Esophagus muscularis mucosa (tissue), 4 donors: ENCODE measurements around the gene NT5C. TPM values are rescaled to one million over a fixed set of nuclear protein-coding genes. Genes with fewer than 3 reads are reported as not detected.

ENCODE experiments used
- DNase-seq: peaks from one replicate; pipeline ENCODE4 v3.0.0-alpha.2; 2017; ENCODE audit errors: extremely low spot score
- H3K27ac ChIP-seq, 4 donors: fragments of 200-600 bp; sonication (generic); replicated peaks in 1 of 4; 1 replicate in 3 of 4; 2 replicates in 1 of 4; pipeline ENCODE4 v1.5.1; 2016 to 2019; ENCODE audit warnings: mild to moderate bottlenecking in 1 of 4
- H3K27me3 ChIP-seq, 4 donors: fragments of 200-600 bp; sonication (generic); one replicate each; pipeline versions ENCODE4 v1.5.1 to v1.6.0; 2016 to 2019
- H3K36me3 ChIP-seq, 4 donors: fragments of 200-600 bp; sonication (generic); one replicate each; pipeline ENCODE4 v1.5.1; 2016 to 2019
- H3K4me1 ChIP-seq, 4 donors: fragments of 200-600 bp; sonication (generic); one replicate each; pipeline ENCODE4 v1.5.1; 2016 to 2019
- H3K4me3 ChIP-seq, 4 donors: fragments of 200-600 bp; sonication (generic); 1 replicate in 2 of 4; 2 replicates in 2 of 4; pipeline ENCODE4 v1.5.1; 2016 to 2019; ENCODE audit warnings: mild to moderate bottlenecking in 4 of 4, moderate library complexity in 1 of 4
- H3K9me3 ChIP-seq, 4 donors: fragments of 200-600 bp; sonication (generic); 1 replicate in 3 of 4; 2 replicates in 1 of 4; pipeline ENCODE4 v1.5.1; 2016 to 2019
- CTCF ChIP-seq, 3 experiments: fragments of 200-600 bp in 2 of 3; fragments of 450-650 bp in 1 of 3; sonication (generic) in 2 of 3; IDR thresholded peaks; one replicate each; pipeline ENCODE4 v1.5.1; 2017 to 2019; ENCODE audit warnings: antibody characterized with exemption in 3 of 3, mild to moderate bottlenecking in 2 of 3, moderate library complexity in 1 of 3
- EP300 ChIP-seq: sonication (generic); formaldehyde crosslinking; IDR thresholded peaks from one replicate; pipeline ENCODE4 v1.6.1; 2017; ENCODE audit warnings: antibody characterized with exemption
- POLR2A ChIP-seq: fragments of 450-650 bp; IDR thresholded peaks from one replicate; pipeline ENCODE4 v1.6.1; 2017; ENCODE audit warnings: antibody characterized with exemption, moderate library complexity, mild to moderate bottlenecking, low read depth
- POLR2AphosphoS5 ChIP-seq, 2 donors: sonication (generic); formaldehyde crosslinking; IDR thresholded peaks; one replicate each; pipeline ENCODE4 v1.6.1; 2017; ENCODE audit warnings: antibody characterized with exemption in 2 of 2
- WGBS: methylation state at CpG from one replicate; pipeline ENCODE4 v1.1.5; 2018; 5-methylcytosine and 5-hydroxymethylcytosine counted together
- intact Hi-C: fragments of 100-400 bp; cut with DNase I; formaldehyde crosslinking; loops from one replicate; pipeline ENCODE4 v1.15.1; 2023
- total RNA-seq, 4 donors: library from RNA; depleted of rRNA; stranded (reverse); fragments of >200 nt; gene quantifications; one replicate each; pipeline versions ENCODE4 v1.1.0 to v1.2.1, GENCODE V29; 2016

Gene NT5C
- total RNA-seq, 4 donors from 2014 or later, result 70.6 to 98.7 (median 75.1) TPM

- peaks cover 13 to 36% (median 22%) of the 10 kb centered on the region in 4 donors for H3K4me1 ChIP-seq
- 85% methylated on average over 8 of the region's 8 CpGs for WGBS
- no peak overlapping the region for H3K4me3 ChIP-seq
- DNase-seq, result no peak
- H3K36me3 ChIP-seq, result peaks cover 0 to 20% (median 18%) of the 10 kb centered on the region in 4 donors
- no peak overlapping the region for H3K27ac ChIP-seq
- no peaks in the 10 kb centered on the region for H3K9me3 ChIP-seq
- intact Hi-C loops, result no loop called here
- no peaks in the 10 kb centered on the region for H3K27me3 ChIP-seq
- no peak for TF ChIP-seq CTCF (IDR thresholded peaks at IDR 0.05)
- no peak for TF ChIP-seq POLR2A
- TF ChIP-seq EP300, result no peak
These were observed 4.6 kb downstream of the NT5C start for GRCh38 chr17:75126954-75127353.

GRCh38 chr17:75125984-75126383 is 5.6 kb downstream of the NT5C start:
- 58% methylated on average over 3 of the region's 3 CpGs for WGBS
- no peak for DNase-seq
- Histone ChIP-seq H3K27me3 (no peaks in the 10 kb centered on the region), H3K9me3 (no peaks in the 10 kb centered on the region), H3K36me3 (peaks cover 0 to 26% (median 18%) of the 10 kb centered on the region in 4 donors), H3K4me1 (peaks cover 9 to 29% (median 16%) of the 10 kb centered on the region in 4 donors), H3K4me3 (no peak overlapping the region), H3K27ac (no peak overlapping the region)
- intact Hi-C loops, result no loop called here
- TF ChIP-seq CTCF (IDR thresholded peaks at IDR 0.05) (no peak), EP300 (no peak), POLR2A (no peak), POLR2AphosphoS5 (IDR thresholded peaks at IDR 0.05) (no peak)

- Histone ChIP-seq H3K4me3 (no peak overlapping the region), H3K4me1 (peaks cover 0 to 17% (median 10%) of the 10 kb centered on the region in 4 donors), H3K27ac (peak overlapping the region in 1 of 4 donors; percentile 25), H3K9me3 (no peaks in the 10 kb centered on the region), H3K36me3 (peaks cover 0 to 27% (median 15%) of the 10 kb centered on the region in 4 donors), H3K27me3 (no peaks in the 10 kb centered on the region)
- DNase-seq, result no peak
- intact Hi-C loops, result no loop called here
- 93% methylated on average over 4 of the region's 4 CpGs for WGBS
- no peak for TF ChIP-seq CTCF (IDR thresholded peaks at IDR 0.05)
- no peak for TF ChIP-seq POLR2AphosphoS5 (IDR thresholded peaks at IDR 0.05)
- TF ChIP-seq EP300, result no peak
- no peak for TF ChIP-seq POLR2A
These were observed 6.8 kb downstream of the NT5C start for GRCh38 chr17:75124819-75125162.

GRCh38 chr17:75124041-75124818 is 7.3 kb downstream of the NT5C start:
- intact Hi-C loops, result no loop called here
- DNase-seq, result no peak
- H3K27ac ChIP-seq, result peak overlapping the region in 1 of 4 donors; percentile 25
- no peaks in the 10 kb centered on the region for H3K9me3 ChIP-seq
- no peak overlapping the region for H3K4me3 ChIP-seq
- H3K4me1 ChIP-seq, result peaks cover 0 to 14% (median 10%) of the 10 kb centered on the region in 4 donors
- TF ChIP-seq EP300, result no peak
- TF ChIP-seq POLR2AphosphoS5 (IDR thresholded peaks at IDR 0.05), result peak; percentile 24 to 34
- no peaks in the 10 kb centered on the region for H3K27me3 ChIP-seq
- WGBS, result 76% methylated on average over 6 of the region's 19 CpGs
- H3K36me3 ChIP-seq, result peaks cover 0 to 25% (median 11%) of the 10 kb centered on the region in 4 donors

- Histone ChIP-seq H3K27ac (no peak overlapping the region), H3K4me1 (peaks cover 10 to 32% (median 24%) of the 10 kb centered on the region in 4 donors), H3K4me3 (no peak overlapping the region), H3K9me3 (no peaks in the 10 kb centered on the region), H3K27me3 (no peaks in the 10 kb centered on the region), H3K36me3 (peaks cover 0 to 32% (median 9%) of the 10 kb centered on the region in 4 donors)
- intact Hi-C loops, result no loop called here
- 90% methylated on average over 9 of the region's 14 CpGs for WGBS
- DNase-seq, result no peak
- TF ChIP-seq POLR2A (no peak), CTCF (IDR thresholded peaks at IDR 0.05) (no peak), POLR2AphosphoS5 (IDR thresholded peaks at IDR 0.05) (no peak), EP300 (no peak)
These were observed 13.2 kb downstream of the NT5C start for GRCh38 chr17:75118307-75118706.
